K562 (cell line): ENCODE results near the gene CLEC4F. TPM values are rescaled to one million over a fixed set of nuclear protein-coding genes. Genes with fewer than 3 reads are reported as not detected.

Experiments used
- ATAC-seq: fragments of 200-7000 bp; cut with Tn5 transposase; 3 replicates; pipeline ENCODE4 v1.9.1; 2020; ENCODE audit warnings: moderate library complexity
- BruUV-seq: library from RNA; stranded (reverse); fragments of 400-500 nt; replicated peaks from 2 replicates; lab custom pipeline; 2021; lab: Mats Ljungman, UMichigan
- CTCF ChIA-PET: fragments of 300-600 bp; formaldehyde crosslinking; extraction: SDS; loops from one replicate; lab custom pipeline; 2021; ENCODE audit warnings: low intra/inter-chr PET ratio; lab: Yijun Ruan, JAX
- POLR2A ChIA-PET: fragments of 300-600, 350-650 bp; sonication (Branson Sonifier 250); formaldehyde crosslinking; extraction: SDS; loops from one replicate; lab custom pipeline; 2021; ENCODE audit warnings: antibody characterized with exemption, inconsistent platforms; lab: Yijun Ruan, JAX
- DNase-seq, 4 experiments: peaks; one replicate each; pipeline versions ENCODE4 v3.0.0 to v3.0.0-alpha.2; 2011 to 2018; ENCODE audit warnings: low spot score in 3 of 4, mixed read lengths in 3 of 4; ENCODE audit errors: extremely low read depth in 1 of 4
- FAIRE-seq: peaks from 2 replicates; lab custom pipeline; 2011; peaks lifted over from hg19 to GRCh38; lab: Jason Lieb, UNC
- H2AFZ ChIP-seq: 2 replicates; pipeline ENCODE4 v1.6.0; 2011; ENCODE audit warnings: low read depth, low read length, control low read depth, inconsistent platforms
- H3K27ac ChIP-seq: fragments of 200-600 bp; 3 replicates; pipeline ENCODE4 v1.8.0; 2011; ENCODE audit warnings: low read depth, mild to moderate bottlenecking, control low read depth, inconsistent platforms, low read length, moderate library complexity, mixed read lengths; ENCODE audit errors: extremely low read depth
- H3K27me3 ChIP-seq, 2 experiments: fragments of 300-600 bp in 1 of 2; 2 replicates in 1 of 2; 3 replicates in 1 of 2; pipeline versions ENCODE4 v1.6.0 to v1.8.0; 2011; ENCODE audit warnings: inconsistent platforms in 2 of 2, low read length in 2 of 2, mild to moderate bottlenecking in 1 of 2, mixed read lengths in 1 of 2, moderate library complexity in 1 of 2; ENCODE audit not compliant: control insufficient read depth in 2 of 2, insufficient read depth in 2 of 2
- H3K36me3 ChIP-seq: fragments of 300-600 bp; 3 replicates; pipeline ENCODE4 v1.8.0; 2011; ENCODE audit warnings: mild to moderate bottlenecking, low read length, inconsistent platforms; ENCODE audit not compliant: control insufficient read depth, insufficient read depth
- H3K4me1 ChIP-seq, 2 experiments: fragments of 200-600 bp in 1 of 2; replicated peaks in 1 of 2; 2 replicates in 1 of 2; 3 replicates in 1 of 2; pipeline versions ENCODE4 v1.5.1 to v1.8.0; 2011; ENCODE audit warnings: inconsistent platforms in 2 of 2, low read length in 2 of 2, mild to moderate bottlenecking in 1 of 2, mixed read lengths in 1 of 2, moderate library complexity in 1 of 2; ENCODE audit not compliant: control insufficient read depth in 2 of 2, insufficient read depth in 2 of 2
- H3K4me2 ChIP-seq: 2 replicates; pipeline ENCODE4 v1.6.1; 2011; ENCODE audit warnings: low read length, control low read depth, inconsistent platforms, mixed read lengths; ENCODE audit not compliant: insufficient read depth
- H3K4me3 ChIP-seq: fragments of 200-600 bp; sonication (generic), shearing (Covaris generic); 2 replicates; pipeline ENCODE4 v1.5.1; 2016; ENCODE audit warnings: control low read depth, inconsistent platforms
- H3K79me2 ChIP-seq: fragments of 200-600 bp; 3 replicates; pipeline ENCODE4 v1.8.0; 2011; ENCODE audit warnings: low read length, inconsistent platforms; ENCODE audit not compliant: control insufficient read depth, insufficient read depth
- H3K9ac ChIP-seq, 2 experiments: 2 replicates each; pipeline versions ENCODE4 v1.6.0 to v1.6.1; 2011; ENCODE audit warnings: low read depth in 2 of 2, low read length in 2 of 2, control low read depth in 1 of 2, inconsistent platforms in 1 of 2, mild to moderate bottlenecking in 1 of 2, mixed read lengths in 1 of 2; ENCODE audit not compliant: insufficient read depth in 1 of 2
- H3K9me1 ChIP-seq: one replicate; pipeline ENCODE4 v1.6.0; 2011; ENCODE audit warnings: inconsistent platforms, mild to moderate bottlenecking, low read length, moderate library complexity; ENCODE audit not compliant: control insufficient read depth, insufficient read depth
- H3K9me3 ChIP-seq: replicated peaks from 2 replicates; pipeline ENCODE4 v1.5.1; 2011; ENCODE audit warnings: low read depth, low read length, inconsistent platforms; ENCODE audit not compliant: control insufficient read depth, insufficient read depth
- H4K20me1 ChIP-seq: replicated peaks from 2 replicates; pipeline ENCODE4 v1.6.1; 2011; ENCODE audit warnings: low read length, inconsistent platforms, mixed read lengths; ENCODE audit not compliant: control insufficient read depth, insufficient read depth
- ASH1L ChIP-seq: fragments of 450-650 bp; IDR thresholded peaks from 2 replicates; pipeline ENCODE4 v1.6.1; 2018; ENCODE audit warnings: borderline replicate concordance, mild to moderate bottlenecking, low read depth; ENCODE audit not compliant: partially characterized antibody
- C11orf30 ChIP-seq: fragments of 450-650 bp; IDR thresholded peaks from 2 replicates; pipeline ENCODE4 v1.6.1; 2016; ENCODE audit warnings: low read depth, mild to moderate bottlenecking
- MAFG ChIP-seq: fragments of 450-650 bp; conservative IDR thresholded peaks from 2 replicates; pipeline ENCODE4 v1.6.1; 2016; ENCODE audit warnings: missing genetic modification characterization, missing compliant biosample characterization
- MAFK ChIP-seq: IDR thresholded peaks from 2 replicates; pipeline ENCODE4 v1.6.1; 2011; ENCODE audit warnings: low read length, improper control_type of control experiment
- MXD1 ChIP-seq: fragments of 250-450 bp; sonication (Bioruptor Pico); IDR thresholded peaks from 2 replicates; pipeline ENCODE4 v1.8.0; 2021; ENCODE audit warnings: borderline replicate concordance, mild to moderate bottlenecking, moderate library complexity; ENCODE audit not compliant: poor library complexity, severe bottlenecking
- RBM15 ChIP-seq: fragments of 200-400 bp; formaldehyde crosslinking; IDR thresholded peaks from 2 replicates; pipeline ENCODE4 v1.6.1; 2018; ENCODE audit warnings: mild to moderate bottlenecking, low read length, moderate library complexity; ENCODE audit not compliant: insufficient read depth
- SMARCA4 ChIP-seq: fragments of 450-650 bp; IDR thresholded peaks from 2 replicates; pipeline ENCODE4 v1.6.1; 2016
- SNRNP70 ChIP-seq: fragments of 200-400 bp; formaldehyde crosslinking; optimal IDR thresholded peaks from 2 replicates; pipeline ENCODE3; 2017; ENCODE audit warnings: low read depth, low read length
- TCF7 ChIP-seq: sonication (generic); IDR thresholded peaks from 2 replicates; pipeline ENCODE4 v1.6.1; 2016; ENCODE audit warnings: antibody characterized with exemption, borderline replicate concordance
- ZBTB2 ChIP-seq: fragments of 450-650 bp; IDR thresholded peaks from 2 replicates; pipeline ENCODE4 v1.6.1; 2016; ENCODE audit warnings: antibody characterized with exemption
- ZNF134 ChIP-seq: fragments of 250-450 bp; sonication (Bioruptor Pico); conservative IDR thresholded peaks from 2 replicates; pipeline ENCODE4 v1.4.0; 2020
- ZNF280B ChIP-seq: fragments of 250-450 bp; sonication (Bioruptor Pico); IDR thresholded peaks from 2 replicates; pipeline ENCODE4 v1.5.1; 2021; ENCODE audit warnings: mild to moderate bottlenecking
- ZNF445 ChIP-seq: fragments of 250-450 bp; sonication (Bioruptor Pico); IDR thresholded peaks from 2 replicates; pipeline ENCODE4 v1.4.0; 2020; ENCODE audit warnings: low read depth, mild to moderate bottlenecking, moderate library complexity
- WGBS: fragments of 100-300 bp; shearing (Covaris generic); methylation state at CpG from one replicate; pipeline ENCODE4 v1.1.6; 2016; ENCODE audit warnings: low coverage, mixed read lengths; ENCODE audit not compliant: insufficient coverage; ENCODE audit errors: missing lambda C conversion rate; 5-methylcytosine and 5-hydroxymethylcytosine counted together
- in situ Hi-C: fragments of 300-500 bp; cut with MboI; formaldehyde crosslinking; loops from 4 replicates; pipeline ENCODE4 v1.15.0; 2018; ENCODE audit warnings: inconsistent platforms, mixed read lengths
- intact Hi-C: fragments of 100-400 bp; cut with micrococcal nuclease; formaldehyde crosslinking; loops from 2 replicates; pipeline ENCODE4 v1.14.2; 2022
- polyA plus RNA-seq, 8 experiments: library from polyadenylated mRNA; depleted of rRNA in 4 of 8; stranded (reverse) in 5 of 8; unstranded in 3 of 8; fragments of >200 nt; fragmentation: Nextera tagmentation in 2 of 8; fragmentation: Illumina TruSeq in 1 of 8; extraction: Ambion mirVana in 2 of 8; extraction: Trizol in 1 of 8; gene quantifications; 2 replicates each; pipeline versions ENCODE4 v1.2.1 to v1.2.3, GENCODE V29; 2011 to 2014; ENCODE audit warnings: inconsistent platforms in 1 of 8, missing spikeins in 1 of 8
- total RNA-seq, 7 experiments: library from RNA; depleted of rRNA in 6 of 7; stranded (reverse); fragments of >200 nt in 6 of 7; fragmentation: Illumina TruSeq in 2 of 7; extraction: Trizol in 2 of 7; gene quantifications; 2 replicates each; pipeline versions ENCODE4 v1.2.1 to v1.2.3, GENCODE V29; 2011 to 2021; ENCODE audit warnings: low replicate concordance in 1 of 7
- TF ChIP-seq, protein P1 (sequence below): fragments of 250-450 bp; sonication (Bioruptor Pico); IDR thresholded peaks from 2 replicates; pipeline ENCODE4 v1.4.0; 2020; ENCODE audit warnings: mild to moderate bottlenecking, moderate library complexity, borderline replicate concordance

The CLEC4F gene
- total and polyA plus RNA-seq, 9 of the 15 experiments (the other 6 are each of a cell fraction or from before 2014, with no cell fraction given) = not detected

DNA sequence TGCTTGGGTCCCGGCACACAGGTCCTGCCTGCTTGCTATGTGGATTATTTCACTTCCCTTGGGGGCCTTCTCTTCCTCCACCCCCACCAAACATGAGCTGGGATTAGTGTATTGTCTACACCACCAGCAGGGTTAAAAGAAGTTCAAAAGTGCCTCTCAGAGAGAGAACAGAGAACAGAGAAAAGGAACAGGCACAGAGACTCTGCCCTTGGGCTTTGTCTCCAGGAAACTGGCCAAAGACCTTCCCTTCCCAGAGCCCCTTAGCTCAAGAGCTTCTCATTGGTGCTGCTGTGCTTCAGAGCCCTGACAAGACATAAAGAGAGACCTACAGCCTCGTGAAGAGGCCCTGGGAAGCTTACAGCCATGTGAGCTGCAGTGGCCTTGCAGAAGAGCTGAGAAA lies 22.9 kb downstream of the CLEC4F start (continued):
- TF ChIP-seq SNRNP70 (no peak), ZNF134 (CRISPR knock-in tag) (no peak), ASH1L (no peak), TCF7 (no peak), MXD1 (CRISPR knock-in tag) (no peak), SMARCA4 (no peak)
- TF ChIP-seq, all 486 proteins: peak for 0

DNA sequence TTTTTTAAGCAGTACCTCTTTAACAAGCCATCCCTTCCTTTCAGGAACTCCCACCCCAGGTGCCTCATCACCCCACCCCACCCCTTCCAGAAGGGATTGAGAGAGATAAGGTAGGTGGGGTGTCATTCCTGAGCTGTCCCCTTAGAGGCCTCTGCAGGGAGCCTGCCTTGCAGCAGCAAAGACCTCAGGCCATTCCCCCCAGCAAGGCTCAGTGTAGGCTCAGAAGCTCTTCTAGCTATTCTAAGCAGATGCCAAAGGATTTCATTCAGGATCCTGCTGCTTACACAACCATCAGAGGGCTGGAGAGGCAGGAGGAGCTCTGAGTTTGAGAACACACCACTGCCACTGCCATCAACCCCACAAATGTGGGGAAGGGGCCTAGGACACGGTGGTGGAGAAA lies 24.1 kb downstream of the CLEC4F start:
- no peak overlapping the region for H3K4me3 ChIP-seq
- H3K4me2 ChIP-seq = no peak overlapping the region
- ChIA-PET POLR2A (interaction anchor here (0.6 kb wide), 1 partner anchor 835 kb away, joined by 3 read pairs; the partner anchor contains the start of gene ASPRV1), CTCF (no interaction called here)
- H3K27me3 ChIP-seq = peaks cover 7 to 13% of the 10 kb centered on the region in 2 experiments
- H3K9me3 ChIP-seq = no peaks in the 10 kb centered on the region
- no peak overlapping the region for H3K9ac ChIP-seq
- H4K20me1 ChIP-seq = no peaks in the 10 kb centered on the region
- no peaks in the 10 kb centered on the region for H3K9me1 ChIP-seq
- 6% methylated on average over 1 of the region's 1 CpG for WGBS
- peak in 2 of 4 experiments; percentile 31 to 36 for DNase-seq
- peaks cover 2 to 6% of the 10 kb centered on the region in 2 experiments; a peak in 2 of 5 replicates for H3K4me1 ChIP-seq
- BruUV-seq = no TSS peak
- in situ Hi-C loops (loop anchor here (25.0 kb wide), 1 partner anchor 484 kb away; the partner anchor contains the start of gene FAM136A), intact Hi-C loops (no loop called here)
- FAIRE-seq = no peak
- H3K79me2 ChIP-seq = no peaks in the 10 kb centered on the region
- no peak overlapping the region for H3K27ac ChIP-seq
- no peak overlapping the region for H2AFZ ChIP-seq
- peak; percentile 42; the same call in 2 of the 3 replicates for ATAC-seq
- H3K36me3 ChIP-seq = no peaks in the 10 kb centered on the region
- TF ChIP-seq ZBTB2 = no peak
- TF ChIP-seq ZNF280B (CRISPR knock-in tag) = no peak
- TF ChIP-seq, protein P1, sequence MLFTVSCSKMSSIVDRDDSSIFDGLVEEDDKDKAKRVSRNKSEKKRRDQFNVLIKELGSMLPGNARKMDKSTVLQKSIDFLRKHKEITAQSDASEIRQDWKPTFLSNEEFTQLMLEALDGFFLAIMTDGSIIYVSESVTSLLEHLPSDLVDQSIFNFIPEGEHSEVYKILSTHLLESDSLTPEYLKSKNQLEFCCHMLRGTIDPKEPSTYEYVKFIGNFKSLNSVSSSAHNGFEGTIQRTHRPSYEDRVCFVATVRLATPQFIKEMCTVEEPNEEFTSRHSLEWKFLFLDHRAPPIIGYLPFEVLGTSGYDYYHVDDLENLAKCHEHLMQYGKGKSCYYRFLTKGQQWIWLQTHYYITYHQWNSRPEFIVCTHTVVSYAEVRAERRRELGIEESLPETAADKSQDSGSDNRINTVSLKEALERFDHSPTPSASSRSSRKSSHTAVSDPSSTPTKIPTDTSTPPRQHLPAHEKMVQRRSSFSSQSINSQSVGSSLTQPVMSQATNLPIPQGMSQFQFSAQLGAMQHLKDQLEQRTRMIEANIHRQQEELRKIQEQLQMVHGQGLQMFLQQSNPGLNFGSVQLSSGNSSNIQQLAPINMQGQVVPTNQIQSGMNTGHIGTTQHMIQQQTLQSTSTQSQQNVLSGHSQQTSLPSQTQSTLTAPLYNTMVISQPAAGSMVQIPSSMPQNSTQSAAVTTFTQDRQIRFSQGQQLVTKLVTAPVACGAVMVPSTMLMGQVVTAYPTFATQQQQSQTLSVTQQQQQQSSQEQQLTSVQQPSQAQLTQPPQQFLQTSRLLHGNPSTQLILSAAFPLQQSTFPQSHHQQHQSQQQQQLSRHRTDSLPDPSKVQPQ (CRISPR knock-in tag) = no peak
- TF ChIP-seq C11orf30 = no peak
- no peak for TF ChIP-seq MAFG (tag)
- no peak for TF ChIP-seq SMARCA4
- TF ChIP-seq MAFK = no peak
- no peak for TF ChIP-seq ZNF445 (CRISPR knock-in tag)
- no peak for TF ChIP-seq RBM15
